ES-I3 (cell line): Measurements from ENCODE around the gene TTC7B.

Experiments used
- H3K36me3 ChIP-seq: 2 replicates; pipeline ENCODE4 v1.6.1; 2013; ENCODE audit warnings: mild to moderate bottlenecking, low read length, control low read depth, moderate library complexity; ENCODE audit not compliant: insufficient read depth
- H3K4me1 ChIP-seq: 2 replicates; pipeline ENCODE4 v1.6.1; 2013; ENCODE audit warnings: mild to moderate bottlenecking, control low read depth, low read length; ENCODE audit not compliant: insufficient read depth
- H3K9ac ChIP-seq: 2 replicates; pipeline ENCODE4 v1.6.1; 2013; ENCODE audit warnings: low read depth, mild to moderate bottlenecking, low read length, moderate library complexity
- H3K9me3 ChIP-seq: 2 replicates; pipeline ENCODE4 v1.6.1; 2013; ENCODE audit warnings: mild to moderate bottlenecking, low read length, moderate library complexity; ENCODE audit not compliant: control insufficient read depth, insufficient read depth

Gene TTC7B

GRCh38 chr14:90641168-90641567, 175.1 kb downstream of the TTC7B start:
- Histone ChIP-seq H3K9me3 (no peaks in the 10 kb centered on the region), H3K4me1 (peaks cover 39% of the 10 kb centered on the region), H3K36me3 (no peaks in the 10 kb centered on the region), H3K9ac (no peak overlapping the region)

- Histone ChIP-seq H3K9ac (no peak overlapping the region), H3K9me3 (no peaks in the 10 kb centered on the region), H3K36me3 (no peaks in the 10 kb centered on the region), H3K4me1 (peaks cover 26% of the 10 kb centered on the region)
Measured at GRCh38 chr14:90639641-90640040, 176.6 kb downstream of the TTC7B start.

DNA sequence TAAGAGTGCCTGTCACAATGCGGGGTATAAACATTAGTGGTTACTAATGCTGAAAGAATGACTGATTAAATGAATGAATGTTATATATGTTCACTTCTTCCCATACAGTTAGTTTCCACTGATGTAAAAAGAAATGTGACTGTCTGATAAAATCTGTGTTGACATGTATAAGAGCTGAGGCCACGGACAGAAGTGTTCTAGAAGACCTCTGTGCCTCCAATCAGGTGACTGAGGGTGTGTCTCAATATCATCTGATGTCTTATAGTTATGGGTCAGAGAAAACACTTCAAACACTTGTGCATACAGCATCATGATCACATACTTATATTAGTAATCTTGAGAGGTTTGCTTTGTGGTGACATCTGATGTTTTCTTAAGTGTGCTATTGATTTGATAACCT, 183.4 kb downstream of the TTC7B start:
- Histone ChIP-seq H3K9me3 (no peaks in the 10 kb centered on the region), H3K4me1 (no peaks in the 10 kb centered on the region), H3K9ac (no peak overlapping the region), H3K36me3 (no peaks in the 10 kb centered on the region)

DNA sequence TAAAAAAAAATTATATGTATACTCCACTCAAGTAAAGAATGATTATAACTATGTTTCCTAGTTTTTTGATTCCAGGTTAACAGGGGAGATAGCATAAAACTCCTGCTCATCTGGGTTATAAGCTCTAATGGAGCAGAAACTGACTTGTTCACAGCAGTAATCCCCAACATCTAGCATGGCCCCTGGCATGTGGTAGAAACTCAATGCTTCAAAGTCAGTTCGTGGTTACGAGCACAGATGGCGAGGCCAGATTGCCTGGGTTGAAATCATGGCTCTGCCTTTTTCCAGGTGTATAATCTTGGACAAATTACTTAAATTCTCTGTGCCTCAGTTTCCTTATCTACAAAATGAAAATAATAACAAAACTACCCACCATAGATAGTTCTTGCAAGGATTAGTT, 183.8 kb downstream of the TTC7B start:
- no peaks in the 10 kb centered on the region for H3K9me3 ChIP-seq
- H3K4me1 ChIP-seq = no peaks in the 10 kb centered on the region
- H3K36me3 ChIP-seq = no peaks in the 10 kb centered on the region
- no peak overlapping the region for H3K9ac ChIP-seq

DNA sequence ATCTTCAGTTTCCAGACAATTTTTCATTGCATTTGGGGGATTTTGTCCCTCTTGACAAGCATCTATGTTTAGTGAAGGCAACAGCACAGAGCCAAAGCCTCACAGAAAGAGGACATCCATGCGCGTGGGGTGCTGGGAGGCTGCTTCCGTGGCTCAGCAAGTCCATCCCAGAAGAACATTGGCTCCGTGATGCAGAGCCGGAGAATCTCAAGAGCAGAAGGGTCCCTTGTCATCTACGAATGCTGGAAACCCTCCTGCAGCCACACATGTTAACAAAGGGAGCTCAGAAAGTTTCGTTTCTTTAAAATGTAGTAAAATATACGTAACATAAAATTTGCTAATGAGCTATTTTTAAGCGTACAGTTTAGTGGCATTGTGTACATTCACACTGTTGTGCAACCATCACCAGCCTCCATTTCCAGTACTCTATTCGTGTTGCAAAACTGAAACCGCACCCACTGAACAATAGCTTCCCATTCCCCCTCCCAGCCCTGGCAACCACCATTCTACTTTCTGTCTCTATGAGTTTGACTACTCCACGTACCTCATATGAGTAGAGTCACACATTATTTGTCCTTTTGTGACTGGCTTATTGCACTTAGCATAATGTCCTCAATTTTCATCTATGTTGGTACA, 185.9 kb downstream of the TTC7B start:
- Histone ChIP-seq H3K36me3 (no peaks in the 10 kb centered on the region), H3K9me3 (no peaks in the 10 kb centered on the region), H3K4me1 (peaks cover 8% of the 10 kb centered on the region), H3K9ac (no peak overlapping the region)

GRCh38 chr14:90629471-90629870, 186.8 kb downstream of the TTC7B start:
- no peaks in the 10 kb centered on the region for H3K36me3 ChIP-seq
- no peaks in the 10 kb centered on the region for H3K9me3 ChIP-seq
- no peak overlapping the region for H3K9ac ChIP-seq
- peaks cover 15% of the 10 kb centered on the region for H3K4me1 ChIP-seq

GRCh38 chr14:90628825-90629224, 187.4 kb downstream of the TTC7B start:
- H3K4me1 ChIP-seq = peaks cover 19% of the 10 kb centered on the region
- H3K9ac ChIP-seq = no peak overlapping the region
- no peaks in the 10 kb centered on the region for H3K9me3 ChIP-seq
- H3K36me3 ChIP-seq = no peaks in the 10 kb centered on the region

GRCh38 chr14:90627478-90627877, 188.8 kb downstream of the TTC7B start:
- peaks cover 19% of the 10 kb centered on the region for H3K4me1 ChIP-seq
- H3K9me3 ChIP-seq = no peaks in the 10 kb centered on the region
- H3K36me3 ChIP-seq = no peaks in the 10 kb centered on the region
- H3K9ac ChIP-seq = no peak overlapping the region

GRCh38 chr14:90626550-90626949, 189.7 kb downstream of the TTC7B start:
- no peaks in the 10 kb centered on the region for H3K36me3 ChIP-seq
- H3K9me3 ChIP-seq = no peaks in the 10 kb centered on the region
- H3K4me1 ChIP-seq = peaks cover 19% of the 10 kb centered on the region
- no peak overlapping the region for H3K9ac ChIP-seq

DNA sequence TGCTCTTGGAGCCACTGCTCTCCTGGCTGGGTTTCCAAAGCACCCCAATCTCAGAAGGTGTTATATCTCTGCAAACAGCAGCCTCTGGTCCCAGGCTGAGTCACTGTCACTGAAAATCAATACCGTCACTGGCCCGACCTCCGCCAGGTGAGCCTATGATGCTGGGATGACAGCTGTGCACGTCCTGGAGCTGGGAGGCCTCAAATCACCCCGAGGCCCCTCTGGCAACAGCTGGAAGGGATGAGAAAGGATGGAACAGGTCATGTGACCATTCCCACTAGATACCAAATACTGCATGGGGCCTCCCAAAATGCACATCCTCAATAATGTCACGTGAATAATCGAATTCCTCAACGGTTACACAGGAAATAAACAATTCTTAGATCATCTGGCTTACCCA, 190.8 kb downstream of the TTC7B start:
- Histone ChIP-seq H3K36me3 (no peaks in the 10 kb centered on the region), H3K9me3 (no peaks in the 10 kb centered on the region), H3K9ac (no peak overlapping the region), H3K4me1 (peaks cover 19% of the 10 kb centered on the region)

GRCh38 chr14:90624732-90625400, 191.4 kb downstream of the TTC7B start:
- Histone ChIP-seq H3K36me3 (no peaks in the 10 kb centered on the region), H3K4me1 (peaks cover 19% of the 10 kb centered on the region), H3K9me3 (no peaks in the 10 kb centered on the region), H3K9ac (no peak overlapping the region)

GRCh38 chr14:90624227-90624626, 192.0 kb downstream of the TTC7B start:
- Histone ChIP-seq H3K9me3 (no peaks in the 10 kb centered on the region), H3K9ac (no peak overlapping the region), H3K36me3 (no peaks in the 10 kb centered on the region), H3K4me1 (peaks cover 19% of the 10 kb centered on the region)

GRCh38 chr14:90621201-90621600, 195.0 kb downstream of the TTC7B start:
- no peak overlapping the region for H3K9ac ChIP-seq
- no peaks in the 10 kb centered on the region for H3K9me3 ChIP-seq
- no peaks in the 10 kb centered on the region for H3K36me3 ChIP-seq
- H3K4me1 ChIP-seq = peaks cover 35% of the 10 kb centered on the region

GRCh38 chr14:90620568-90621077, 195.6 kb downstream of the TTC7B start:
- Histone ChIP-seq H3K9ac (no peak overlapping the region), H3K9me3 (no peaks in the 10 kb centered on the region), H3K4me1 (peaks cover 36% of the 10 kb centered on the region)

GRCh38 chr14:90619911-90620310, 196.3 kb downstream of the TTC7B start:
- no peaks in the 10 kb centered on the region for H3K36me3 ChIP-seq
- peaks cover 37% of the 10 kb centered on the region for H3K4me1 ChIP-seq
- H3K9ac ChIP-seq = no peak overlapping the region
- no peaks in the 10 kb centered on the region for H3K9me3 ChIP-seq

More at GRCh38 chr14:90620568-90621077, 195.6 kb downstream of the TTC7B start:
- no peaks in the 10 kb centered on the region for H3K36me3 ChIP-seq
